ENCODE results near the gene TNKS2.
"Not testable (repeated sequence)": the region's sequence is repeated elsewhere in the genome, so short reads cannot be mapped to it uniquely, and the experiment has no call there.

Gene TNKS2

DNA sequence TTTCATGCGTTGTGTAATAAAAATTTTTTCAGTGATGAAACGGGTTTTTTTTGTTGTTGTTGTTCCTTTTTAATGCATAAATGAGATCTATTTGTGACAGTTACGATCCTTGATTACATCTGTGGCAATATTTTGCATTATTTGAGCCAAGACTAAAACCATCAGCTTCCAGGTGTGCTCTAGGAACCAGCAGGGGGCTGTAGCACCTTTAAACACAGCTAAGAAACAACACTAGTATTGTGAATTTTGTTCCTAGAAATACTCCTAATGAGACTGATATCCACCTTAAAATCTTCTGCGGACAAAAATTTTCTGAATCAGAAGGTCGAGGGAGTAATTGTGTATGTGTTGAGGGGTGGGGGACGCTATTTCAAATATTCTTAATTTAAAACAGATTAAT lies 58.4 kb downstream of the TNKS2 start:
- no peak for DNase-seq (ENCODE audit: low read depth, low spot score)
- H3K4me3 ChIP-seq (ENCODE audit: low read length), result no peak overlapping the region

GRCh38 chr10:91860885-91861284 lies 62.7 kb downstream of the TNKS2 start:
- DNase-seq (ENCODE audit: low read depth, low spot score), result no peak
- H3K4me3 ChIP-seq (ENCODE audit: low read length), result no peak overlapping the region

GRCh38 chr10:91864099-91864498 lies 65.9 kb downstream of the TNKS2 start:
- no peak overlapping the region for H3K4me3 ChIP-seq (ENCODE audit: low read length)

GRCh38 chr10:91864744-91865143 lies 66.5 kb downstream of the TNKS2 start:
- no peak for DNase-seq (ENCODE audit: low read depth, low spot score)
- no peak overlapping the region for H3K4me3 ChIP-seq (ENCODE audit: low read length)

More at GRCh38 chr10:91864099-91864498, 65.9 kb downstream of the TNKS2 start:
- no peak for DNase-seq (ENCODE audit: low read depth, low spot score)

DNA sequence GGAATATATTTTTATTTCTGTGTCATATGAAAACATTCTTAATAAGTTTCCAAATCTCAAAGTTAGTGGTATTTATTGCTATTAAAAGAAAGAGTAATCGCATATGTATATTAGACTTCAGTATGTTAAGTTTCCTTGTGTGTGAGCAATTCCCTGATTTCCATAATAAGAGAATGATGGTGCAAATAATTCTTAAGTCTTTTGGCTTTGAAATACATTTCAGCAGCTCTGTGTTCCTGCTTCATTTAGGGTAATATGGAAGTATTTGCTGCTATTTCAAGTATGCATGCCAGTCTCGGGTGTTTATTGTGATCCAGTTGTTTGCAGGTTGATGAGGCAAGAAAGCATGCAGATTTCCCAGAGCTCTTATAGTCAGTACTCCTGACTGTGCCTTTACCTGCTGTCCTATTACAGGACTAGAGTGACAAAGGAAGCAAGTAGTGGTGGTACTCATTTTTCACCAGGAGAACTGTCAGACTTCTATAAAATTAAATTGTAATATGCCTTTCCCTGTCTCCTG lies 67.4 kb downstream of the TNKS2 start:
- no peak for DNase-seq (ENCODE audit: low read depth, low spot score)
- H3K4me3 ChIP-seq (ENCODE audit: low read length), result no peak overlapping the region

DNA sequence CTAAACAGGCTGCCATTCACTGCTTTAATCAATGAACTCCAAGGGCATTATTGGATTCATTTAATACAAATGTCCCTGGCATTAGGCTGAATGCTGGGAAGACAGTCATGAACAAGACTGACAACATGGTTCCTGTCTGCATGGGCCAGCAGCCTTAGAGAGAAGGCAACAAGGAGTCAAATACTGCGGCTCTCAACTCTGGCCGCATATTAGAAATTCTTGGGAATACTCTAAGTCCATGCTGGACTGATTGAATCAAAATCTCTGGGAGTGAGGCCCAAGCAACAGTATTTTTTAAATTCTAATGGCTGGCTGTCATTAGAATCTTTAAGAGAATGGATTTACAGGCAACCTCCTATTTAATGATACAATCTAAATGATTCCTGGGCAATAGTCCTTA lies 76.9 kb downstream of the TNKS2 start:
- no peak overlapping the region for H3K4me3 ChIP-seq (ENCODE audit: low read length)
- DNase-seq (ENCODE audit: low read depth, low spot score), result no peak

DNA sequence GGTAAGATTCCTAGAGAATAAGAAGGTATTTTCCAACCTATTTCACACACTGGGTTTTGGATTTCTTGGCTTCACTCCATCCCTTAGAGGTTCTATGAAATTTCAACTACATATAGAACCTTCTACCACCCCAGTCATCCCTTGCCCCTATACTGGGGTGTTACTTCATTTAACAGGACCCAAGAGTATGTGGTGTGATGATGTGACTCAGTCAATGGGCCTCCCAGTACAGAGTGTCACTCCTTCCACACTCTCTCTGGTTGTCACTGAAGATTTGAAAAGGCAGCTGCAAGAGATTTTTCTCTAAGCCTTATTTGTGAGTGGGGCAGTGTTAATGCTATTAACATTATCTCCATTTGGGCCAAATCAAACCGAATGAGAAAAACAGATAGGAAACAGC lies 77.6 kb downstream of the TNKS2 start:
- H3K4me3 ChIP-seq (ENCODE audit: low read length), result no peak overlapping the region
- DNase-seq (ENCODE audit: low read depth, low spot score), result no peak

DNA sequence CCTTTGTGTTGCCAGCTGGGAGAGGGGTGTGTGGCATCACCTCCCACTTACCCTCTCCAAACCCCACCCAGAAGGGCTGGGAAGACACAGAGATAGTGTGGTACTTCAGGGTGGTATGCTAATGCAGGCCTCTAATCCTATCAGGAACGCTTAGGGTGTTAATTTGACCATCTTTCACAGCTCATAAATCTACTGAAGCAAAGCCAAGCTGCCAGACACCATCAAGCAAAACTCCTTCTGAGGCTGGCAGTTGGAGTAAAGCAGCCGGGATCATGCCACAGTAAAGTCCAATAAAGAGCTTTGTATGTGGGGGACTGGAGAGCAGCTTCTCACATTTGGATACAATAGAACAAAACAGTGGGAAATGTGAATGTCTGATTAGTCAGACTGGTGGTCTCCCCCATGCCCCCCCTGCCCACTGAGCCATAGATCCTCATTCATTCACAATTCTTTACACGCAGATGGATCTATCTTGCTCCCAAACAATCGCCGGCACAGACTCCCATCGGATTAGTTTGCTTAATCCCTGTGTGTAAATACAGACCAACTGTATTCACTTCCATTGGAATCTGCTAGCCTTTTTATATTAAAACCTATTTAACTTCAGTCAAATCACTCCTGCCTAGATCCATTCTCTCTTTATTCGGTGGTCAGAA lies 81.4 kb downstream of the TNKS2 start:
- no peak for DNase-seq (ENCODE audit: low read depth, low spot score)
- no peak overlapping the region for H3K4me3 ChIP-seq (ENCODE audit: low read length)

DNA sequence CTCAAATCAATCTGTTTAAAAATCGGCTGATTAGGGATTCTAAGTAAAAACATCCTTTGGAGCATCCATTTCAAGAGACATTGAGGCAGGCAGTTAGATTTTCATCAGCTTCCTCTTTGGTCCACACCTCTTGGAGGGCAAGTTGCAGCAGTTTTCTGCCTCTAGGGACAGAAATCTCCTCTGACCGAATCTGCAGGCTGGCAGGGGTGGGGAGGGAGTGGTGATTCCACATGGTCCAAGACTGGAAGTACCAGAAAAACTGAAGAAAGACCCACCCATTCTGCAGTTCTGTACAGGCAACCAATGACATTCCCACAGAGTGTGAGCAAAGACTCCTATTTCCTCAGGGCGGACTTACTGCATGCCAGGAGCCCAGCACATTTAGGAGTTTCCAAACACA lies 82.1 kb downstream of the TNKS2 start:
- no peak overlapping the region for H3K4me3 ChIP-seq (ENCODE audit: low read length)
- no peak for DNase-seq (ENCODE audit: low read depth, low spot score)

DNA sequence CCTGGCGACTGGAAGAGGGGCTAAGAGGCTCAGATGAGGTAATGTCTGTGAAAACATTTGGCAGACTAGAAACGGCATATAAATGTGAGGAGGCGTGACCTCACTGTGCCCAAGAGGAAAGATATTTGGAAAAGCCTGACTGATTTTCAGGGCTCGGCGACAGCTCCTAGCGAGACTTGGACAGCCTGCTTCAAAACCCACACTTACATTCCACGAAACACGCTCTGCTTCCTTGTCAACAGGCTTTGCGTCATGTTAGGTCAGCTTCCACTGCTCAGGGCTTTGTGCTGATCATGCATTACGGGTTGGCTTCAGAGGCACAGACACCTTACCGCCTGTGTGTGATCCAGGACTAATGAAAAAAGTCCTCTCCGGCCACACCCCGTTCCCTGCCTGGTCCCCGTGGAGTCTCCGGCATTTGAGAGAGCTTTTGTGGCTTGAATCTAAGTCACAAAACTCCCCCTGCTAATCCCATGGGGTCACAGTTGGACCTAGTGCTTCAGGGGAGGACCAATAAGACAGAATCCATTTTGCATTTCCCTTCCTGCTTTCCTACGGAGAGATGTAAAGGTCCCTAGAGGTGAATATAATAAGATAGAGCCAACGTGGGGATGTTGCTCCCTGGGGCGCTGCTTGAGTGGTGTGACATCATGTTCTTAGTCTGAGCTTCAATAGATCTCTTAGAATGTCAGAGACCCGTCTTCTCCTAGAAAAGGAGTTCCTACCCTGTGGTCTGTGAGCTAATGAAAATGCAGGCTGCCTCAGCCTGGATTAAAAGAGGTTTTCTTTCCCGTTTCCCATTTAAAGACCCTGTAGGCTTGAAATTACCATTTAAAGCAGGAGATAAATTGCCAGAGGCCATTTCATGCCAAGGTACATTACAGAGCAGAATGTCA lies 85.6 kb downstream of the TNKS2 start:
- no peak for DNase-seq (ENCODE audit: low read depth, low spot score)
- no peak overlapping the region for H3K4me3 ChIP-seq (ENCODE audit: low read length)

DNA sequence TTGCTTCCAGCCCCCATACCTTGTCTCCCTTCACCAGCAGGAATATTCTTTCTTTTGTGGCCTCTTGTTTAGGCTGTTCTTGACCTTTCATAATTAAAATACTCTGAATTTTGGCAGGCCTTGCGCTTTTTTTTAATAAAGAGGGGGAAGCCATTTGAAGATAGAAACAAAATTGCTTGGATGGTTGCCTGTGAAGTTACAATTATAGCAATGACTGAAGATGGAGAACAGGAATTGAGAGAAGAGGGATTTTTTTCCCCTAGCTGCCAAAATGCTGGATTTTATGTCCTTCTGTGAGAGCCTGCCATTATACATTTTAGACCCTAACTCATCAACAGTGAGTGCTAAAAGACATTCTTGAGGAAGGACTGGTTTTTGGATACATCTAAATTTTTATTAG lies 86.3 kb downstream of the TNKS2 start:
- DNase-seq (ENCODE audit: low read depth, low spot score), result no peak
- no peak overlapping the region for H3K4me3 ChIP-seq (ENCODE audit: low read length)

- H3K4me3 ChIP-seq (ENCODE audit: low read length), result no peak overlapping the region
- DNase-seq (ENCODE audit: low read depth, low spot score), result no peak
Measured at GRCh38 chr10:91885362-91886079, 87.3 kb downstream of the TNKS2 start.

DNA sequence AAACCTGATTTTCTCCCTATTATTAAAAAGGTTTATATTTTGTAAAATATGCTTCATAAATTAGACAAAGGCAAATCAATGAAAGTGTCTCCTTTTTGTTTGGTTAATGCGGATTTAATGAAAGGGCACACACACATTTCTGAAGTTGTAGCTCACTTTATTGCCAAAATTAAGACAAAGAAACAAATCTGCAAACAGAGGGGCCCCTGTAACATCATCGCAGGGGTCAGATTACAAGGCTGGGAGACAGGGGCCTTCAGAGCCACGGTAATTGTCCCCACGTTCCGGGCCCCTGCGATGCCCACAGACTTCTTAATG lies 88.7 kb downstream of the TNKS2 start:
- H3K4me3 ChIP-seq (ENCODE audit: low read length), result no peak overlapping the region

GRCh38 chr10:91887272-91888076 lies 89.2 kb downstream of the TNKS2 start:
- no peak overlapping the region for H3K4me3 ChIP-seq (ENCODE audit: low read length)
- DNase-seq (ENCODE audit: low read depth, low spot score), result no peak

More for the DNA sequence above, 88.7 kb downstream of the TNKS2 start:
- no peak for DNase-seq (ENCODE audit: low read depth, low spot score)

DNA sequence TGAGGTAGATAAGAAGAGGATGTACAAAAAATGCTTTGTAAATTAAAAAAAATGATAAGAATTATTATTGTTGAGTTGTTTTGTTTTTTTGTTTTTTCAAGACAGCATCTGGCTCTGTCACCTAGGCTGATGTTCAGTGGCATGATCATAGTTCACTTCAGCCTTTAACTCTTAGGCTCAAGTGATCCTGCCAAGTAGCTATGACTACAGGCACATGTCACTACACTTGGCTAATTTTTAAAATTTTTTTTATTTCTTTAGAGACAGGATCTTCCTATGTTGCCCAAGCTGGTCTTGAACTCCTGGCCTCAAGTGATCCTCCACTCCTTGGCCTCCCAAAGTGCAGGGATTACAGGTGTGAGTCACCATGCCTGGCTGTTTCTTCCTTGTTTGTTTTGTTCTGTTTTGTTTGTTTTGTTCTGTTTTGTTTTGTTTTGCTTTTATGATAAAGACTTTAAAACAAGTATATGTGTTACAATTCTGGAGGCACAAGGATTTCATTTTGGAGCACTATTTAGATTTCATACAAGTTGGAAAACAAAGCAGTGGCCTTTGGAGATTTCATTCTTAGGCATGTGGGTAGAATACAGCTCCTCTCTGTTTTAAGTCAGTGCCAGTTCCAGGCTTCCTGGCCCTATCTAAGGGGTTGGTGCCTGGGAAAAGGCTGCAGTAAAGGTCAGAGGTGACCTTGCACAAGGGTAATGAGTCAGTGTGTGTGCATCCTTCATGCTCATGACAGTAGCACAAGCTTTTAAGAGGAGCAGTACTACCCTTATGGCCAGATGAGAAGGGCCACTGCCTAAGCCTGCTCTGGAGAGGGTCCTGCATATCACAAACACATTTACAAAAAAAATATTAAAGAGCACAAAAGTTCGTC lies 93.1 kb downstream of the TNKS2 start:
- H3K4me3 ChIP-seq (ENCODE audit: low read length), result no peak overlapping the region
- no peak for DNase-seq (ENCODE audit: low read depth, low spot score)

GRCh38 chr10:91893051-91893450 lies 94.8 kb downstream of the TNKS2 start:
- no peak for DNase-seq (ENCODE audit: low read depth, low spot score)
- H3K4me3 ChIP-seq (ENCODE audit: low read length), result no peak overlapping the region

- H3K4me3 ChIP-seq (ENCODE audit: low read length); DNase-seq (ENCODE audit: low read depth, low spot score): not testable (repeated sequence)
Measured at GRCh38 chr10:91894261-91894685, 96.0 kb downstream of the TNKS2 start.

DNA sequence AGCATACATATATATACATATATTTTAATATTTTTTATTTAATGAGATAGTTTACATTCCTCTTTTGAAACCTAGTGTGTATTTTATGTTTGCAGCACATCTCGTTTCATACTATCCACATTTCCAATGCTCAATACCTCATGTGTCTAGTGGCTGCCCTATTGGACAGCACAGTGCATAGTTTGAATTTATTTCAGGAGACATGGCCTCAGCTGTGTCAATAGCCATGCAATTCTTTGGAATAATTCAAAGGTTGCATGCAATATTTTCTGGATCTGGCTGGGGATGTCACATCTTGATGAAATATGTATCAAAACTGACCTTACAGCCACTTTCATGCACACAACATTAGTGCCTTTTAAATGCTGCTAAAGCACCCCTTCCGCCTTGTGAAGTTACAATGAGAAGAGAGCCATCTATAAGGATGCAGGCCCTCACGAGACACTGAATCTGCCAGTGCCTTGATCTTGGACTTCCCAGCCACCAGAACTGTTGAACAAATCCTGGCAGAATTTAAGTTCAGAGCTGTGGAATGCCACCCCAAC lies 98.1 kb downstream of the TNKS2 start:
- H3K4me3 ChIP-seq (ENCODE audit: low read length), result no peak overlapping the region
- no peak for DNase-seq (ENCODE audit: low read depth, low spot score)

Data from Jurkat, Clone E6-1 (cell line).